ENCODE measurements around the gene SNX13.

DNA sequence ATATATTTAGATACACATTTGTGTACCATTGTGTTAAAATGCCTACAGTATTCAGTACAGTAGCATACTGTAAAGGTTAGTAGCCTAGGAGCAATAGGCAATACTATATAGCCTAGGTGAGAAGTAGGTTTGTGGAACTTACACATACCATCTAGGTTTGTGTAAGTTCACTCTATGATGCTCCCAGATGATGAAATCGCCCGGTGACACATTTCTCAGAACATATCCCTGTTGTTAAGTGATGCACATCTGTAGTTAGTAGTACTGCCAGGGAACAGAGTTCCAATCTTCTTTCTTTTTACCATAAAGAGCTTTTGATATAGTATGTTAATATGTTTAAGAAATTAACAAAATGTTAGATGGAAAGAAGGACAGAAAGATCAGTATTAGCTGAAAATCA, 138.2 kb downstream of the SNX13 start:
- TF ChIP-seq POLR2A (IDR thresholded peaks at IDR 0.05), result no peak
- TF ChIP-seq, protein P1, sequence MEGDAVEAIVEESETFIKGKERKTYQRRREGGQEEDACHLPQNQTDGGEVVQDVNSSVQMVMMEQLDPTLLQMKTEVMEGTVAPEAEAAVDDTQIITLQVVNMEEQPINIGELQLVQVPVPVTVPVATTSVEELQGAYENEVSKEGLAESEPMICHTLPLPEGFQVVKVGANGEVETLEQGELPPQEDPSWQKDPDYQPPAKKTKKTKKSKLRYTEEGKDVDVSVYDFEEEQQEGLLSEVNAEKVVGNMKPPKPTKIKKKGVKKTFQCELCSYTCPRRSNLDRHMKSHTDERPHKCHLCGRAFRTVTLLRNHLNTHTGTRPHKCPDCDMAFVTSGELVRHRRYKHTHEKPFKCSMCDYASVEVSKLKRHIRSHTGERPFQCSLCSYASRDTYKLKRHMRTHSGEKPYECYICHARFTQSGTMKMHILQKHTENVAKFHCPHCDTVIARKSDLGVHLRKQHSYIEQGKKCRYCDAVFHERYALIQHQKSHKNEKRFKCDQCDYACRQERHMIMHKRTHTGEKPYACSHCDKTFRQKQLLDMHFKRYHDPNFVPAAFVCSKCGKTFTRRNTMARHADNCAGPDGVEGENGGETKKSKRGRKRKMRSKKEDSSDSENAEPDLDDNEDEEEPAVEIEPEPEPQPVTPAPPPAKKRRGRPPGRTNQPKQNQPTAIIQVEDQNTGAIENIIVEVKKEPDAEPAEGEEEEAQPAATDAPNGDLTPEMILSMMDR (IDR thresholded peaks at IDR 0.05), result no peak

All from esophagus squamous epithelium (tissue), 4 donors.